GM12801 (cell line): ENCODE data around the gene KRTAP10-6.
"Not testable (repeated sequence)": the region's sequence is repeated elsewhere in the genome, so short reads cannot be mapped to it uniquely, and the experiment has no call there.

Experiments
- CTCF ChIP-seq: IDR thresholded peaks from one replicate; pipeline ENCODE4 v1.5.1; 2011; ENCODE audit warnings: control low read depth; ENCODE audit not compliant: insufficient read length; ENCODE audit errors: extremely low read depth

Gene KRTAP10-6

GRCh38 chr21:44603911-44604310, 11.6 kb upstream of the KRTAP10-6 start:
- no peak for TF ChIP-seq CTCF

GRCh38 chr21:44603109-44603875, 11.0 kb upstream of the KRTAP10-6 start:
- no peak for TF ChIP-seq CTCF

- no peak for TF ChIP-seq CTCF
These were observed 10.2 kb upstream of the KRTAP10-6 start for GRCh38 chr21:44602463-44602850.

- no peak for TF ChIP-seq CTCF
These were observed 9.5 kb upstream of the KRTAP10-6 start for GRCh38 chr21:44601596-44602462.

- TF ChIP-seq CTCF, result not testable (repeated sequence)
These were observed 8.0 kb upstream of the KRTAP10-6 start, which contains the start of gene KRTAP10-7 for GRCh38 chr21:44600118-44600978. Gene KRTAP10-7 (plus strand): TSS chr21:44600597. CDS start chr21:44600622, 25 bp downstream.

- TF ChIP-seq CTCF, result no peak
These were observed 7.1 kb upstream of the KRTAP10-6 start for GRCh38 chr21:44599264-44600029.
